Esophagus muscularis mucosa (tissue), 4 donors: ENCODE results near the gene GRIK4.

Experiments used
- EP300 ChIP-seq: sonication (generic); formaldehyde crosslinking; IDR thresholded peaks from one replicate; pipeline ENCODE4 v1.6.1; 2017; ENCODE audit warnings: antibody characterized with exemption
- POLR2A ChIP-seq: fragments of 450-650 bp; IDR thresholded peaks from one replicate; pipeline ENCODE4 v1.6.1; 2017; ENCODE audit warnings: antibody characterized with exemption, moderate library complexity, mild to moderate bottlenecking, low read depth
- POLR2AphosphoS5 ChIP-seq, 2 donors: sonication (generic); formaldehyde crosslinking; IDR thresholded peaks; one replicate each; pipeline ENCODE4 v1.6.1; 2017; ENCODE audit warnings: antibody characterized with exemption in 2 of 2
- TF ChIP-seq, protein P1 (sequence below), 3 experiments: fragments of 200-600 bp in 2 of 3; fragments of 450-650 bp in 1 of 3; sonication (generic) in 2 of 3; IDR thresholded peaks; one replicate each; pipeline ENCODE4 v1.5.1; 2017 to 2019; ENCODE audit warnings: antibody characterized with exemption in 3 of 3, mild to moderate bottlenecking in 2 of 3, moderate library complexity in 1 of 3

DNA sequence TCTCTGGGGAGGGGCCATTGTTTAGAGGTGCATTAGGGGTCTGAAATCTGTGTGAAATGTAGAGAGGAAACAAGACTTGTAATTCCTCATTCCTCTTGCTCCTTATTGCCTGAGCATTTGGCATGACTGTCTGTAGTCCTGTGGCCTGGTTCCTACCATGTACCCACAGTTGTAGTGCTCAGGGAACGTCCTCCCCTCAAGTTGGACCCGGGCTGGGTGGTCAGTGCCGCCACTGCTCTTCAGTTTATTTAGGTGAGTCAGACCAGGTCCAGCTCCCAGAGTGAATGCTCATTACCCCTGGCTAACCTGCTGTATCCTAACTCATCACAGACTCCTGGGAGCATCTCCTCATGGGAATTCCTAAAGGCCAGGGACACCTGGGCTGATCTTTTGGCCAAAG, 139.8 kb downstream of the GRIK4 start:
- TF ChIP-seq POLR2A: no peak
- TF ChIP-seq, protein P1, sequence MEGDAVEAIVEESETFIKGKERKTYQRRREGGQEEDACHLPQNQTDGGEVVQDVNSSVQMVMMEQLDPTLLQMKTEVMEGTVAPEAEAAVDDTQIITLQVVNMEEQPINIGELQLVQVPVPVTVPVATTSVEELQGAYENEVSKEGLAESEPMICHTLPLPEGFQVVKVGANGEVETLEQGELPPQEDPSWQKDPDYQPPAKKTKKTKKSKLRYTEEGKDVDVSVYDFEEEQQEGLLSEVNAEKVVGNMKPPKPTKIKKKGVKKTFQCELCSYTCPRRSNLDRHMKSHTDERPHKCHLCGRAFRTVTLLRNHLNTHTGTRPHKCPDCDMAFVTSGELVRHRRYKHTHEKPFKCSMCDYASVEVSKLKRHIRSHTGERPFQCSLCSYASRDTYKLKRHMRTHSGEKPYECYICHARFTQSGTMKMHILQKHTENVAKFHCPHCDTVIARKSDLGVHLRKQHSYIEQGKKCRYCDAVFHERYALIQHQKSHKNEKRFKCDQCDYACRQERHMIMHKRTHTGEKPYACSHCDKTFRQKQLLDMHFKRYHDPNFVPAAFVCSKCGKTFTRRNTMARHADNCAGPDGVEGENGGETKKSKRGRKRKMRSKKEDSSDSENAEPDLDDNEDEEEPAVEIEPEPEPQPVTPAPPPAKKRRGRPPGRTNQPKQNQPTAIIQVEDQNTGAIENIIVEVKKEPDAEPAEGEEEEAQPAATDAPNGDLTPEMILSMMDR (IDR thresholded peaks at IDR 0.05): no peak
- TF ChIP-seq EP300: no peak
- TF ChIP-seq POLR2AphosphoS5 (IDR thresholded peaks at IDR 0.05): no peak
